IMR-90 (cell line): ENCODE data around the gene CSRP1. TPM values are rescaled to one million over a fixed set of nuclear protein-coding genes. Genes with fewer than 3 reads are reported as not detected.

Source experiments
- ATAC-seq: fragments of 200-7000 bp; cut with Tn5 transposase; 2 replicates; pipeline ENCODE4 v1.9.1; 2020; ENCODE audit warnings: low read depth, mild to moderate bottlenecking, moderate library complexity
- BruUV-seq: library from RNA; stranded (reverse); fragments of 400-500 nt; replicated peaks from 2 replicates; lab custom pipeline; 2021; lab: Mats Ljungman, UMichigan
- CTCF ChIA-PET: fragments of 300-600 bp; formaldehyde crosslinking; extraction: SDS; loops from one replicate; lab custom pipeline; 2021; ENCODE audit warnings: antibody characterized with exemption; lab: Yijun Ruan, JAX
- POLR2A ChIA-PET: fragments of 300-600 bp; sonication (Branson Sonifier 250); formaldehyde crosslinking; loops from one replicate; lab custom pipeline; 2022; ENCODE audit warnings: antibody characterized with exemption; ENCODE audit not compliant: unreplicated experiment; lab: Charles Lee
- DNase-seq: peaks from one replicate; pipeline ENCODE4 v3.0.0; 2013
- H2AFZ ChIP-seq: replicated peaks from 2 replicates; pipeline ENCODE3; 2013; ENCODE audit warnings: low read length, mild to moderate bottlenecking; ENCODE audit not compliant: poor library complexity
- H2AK5ac ChIP-seq: 2 replicates; pipeline ENCODE4 v1.6.1; 2013; ENCODE audit warnings: low read depth, low read length, inconsistent platforms
- H2AK9ac ChIP-seq: replicated peaks from 2 replicates; pipeline ENCODE3; 2013; ENCODE audit warnings: mild to moderate bottlenecking, low read depth, low read length, moderate library complexity; ENCODE audit not compliant: poor library complexity
- H2BK120ac ChIP-seq: 2 replicates; pipeline ENCODE4 v1.6.1; 2013; ENCODE audit warnings: low read depth, low read length, inconsistent platforms
- H2BK15ac ChIP-seq: 3 replicates; pipeline ENCODE4 v1.6.1; 2013; ENCODE audit warnings: low read depth, low read length, inconsistent platforms
- H2BK20ac ChIP-seq: 2 replicates; pipeline ENCODE4 v1.6.1; 2013; ENCODE audit warnings: low read depth, mild to moderate bottlenecking, inconsistent platforms, low read length, moderate library complexity
- H2BK5ac ChIP-seq: 2 replicates; pipeline ENCODE4 v1.6.1; 2013; ENCODE audit warnings: mild to moderate bottlenecking, low read depth, low read length, inconsistent platforms; ENCODE audit not compliant: poor library complexity, severe bottlenecking
- H3K14ac ChIP-seq: replicated peaks from 2 replicates; pipeline ENCODE4 v1.6.1; 2013; ENCODE audit warnings: low read depth, low read length, inconsistent platforms
- H3K18ac ChIP-seq: 2 replicates; pipeline ENCODE4 v1.6.1; 2013; ENCODE audit warnings: low read depth, low read length, control low read depth
- H3K23ac ChIP-seq: 2 replicates; pipeline ENCODE4 v1.6.1; 2013; ENCODE audit warnings: low read depth, low read length, inconsistent platforms
- H3K27ac ChIP-seq: 2 replicates; pipeline ENCODE4 v1.5.1; 2013; ENCODE audit warnings: mild to moderate bottlenecking, control low read depth, low read length; ENCODE audit not compliant: insufficient read depth
- H3K27me3 ChIP-seq: 2 replicates; pipeline ENCODE4 v1.6.1; 2013; ENCODE audit warnings: low read length; ENCODE audit not compliant: control insufficient read depth, insufficient read depth
- H3K36me3 ChIP-seq: 2 replicates; pipeline ENCODE4 v1.6.1; 2013; ENCODE audit warnings: low read length, mixed read lengths; ENCODE audit not compliant: control insufficient read depth, insufficient read depth
- H3K4ac ChIP-seq: 2 replicates; pipeline ENCODE4 v1.6.1; 2013; ENCODE audit warnings: low read depth, low read length, inconsistent platforms
- H3K4me1 ChIP-seq: 2 replicates; pipeline ENCODE4 v1.6.1; 2013; ENCODE audit warnings: low read length, mixed read lengths; ENCODE audit not compliant: control insufficient read depth, insufficient read depth
- H3K4me2 ChIP-seq: 2 replicates; pipeline ENCODE4 v1.6.1; 2013; ENCODE audit warnings: low read depth, mild to moderate bottlenecking, control low read depth, low read length, moderate library complexity
- H3K4me3 ChIP-seq: 2 replicates; pipeline ENCODE4 v1.5.1; 2013; ENCODE audit warnings: low read depth, mild to moderate bottlenecking, control low read depth, low read length, moderate library complexity; ENCODE audit not compliant: insufficient read depth
- H3K56ac ChIP-seq: 2 replicates; pipeline ENCODE4 v1.6.1; 2013; ENCODE audit warnings: low read length, inconsistent platforms; ENCODE audit not compliant: insufficient read depth; ENCODE audit errors: extremely low read depth
- H3K79me1 ChIP-seq, 2 experiments: 2 replicates each; pipeline ENCODE4 v1.6.1; 2013; ENCODE audit warnings: low read length in 2 of 2, inconsistent platforms in 1 of 2, low read depth in 1 of 2
- H3K9ac ChIP-seq: 2 replicates; pipeline ENCODE4 v1.6.1; 2013; ENCODE audit warnings: low read depth, low read length, control low read depth
- H3K9me1 ChIP-seq: 2 replicates; pipeline ENCODE4 v1.6.1; 2013; ENCODE audit warnings: low read length, inconsistent platforms; ENCODE audit not compliant: insufficient read depth
- H3K9me3 ChIP-seq: 2 replicates; pipeline ENCODE4 v1.6.1; 2013; ENCODE audit warnings: low read length; ENCODE audit not compliant: control insufficient read depth, insufficient read depth
- H4K20me1 ChIP-seq: 2 replicates; pipeline ENCODE4 v1.6.1; 2013; ENCODE audit warnings: low read length, inconsistent platforms; ENCODE audit not compliant: insufficient read depth
- H4K5ac ChIP-seq: 2 replicates; pipeline ENCODE4 v1.6.1; 2013; ENCODE audit warnings: mild to moderate bottlenecking, low read depth, low read length, control low read depth
- H4K8ac ChIP-seq, 2 experiments: 2 replicates each; pipeline ENCODE4 v1.6.1; 2013; ENCODE audit warnings: low read depth in 2 of 2, low read length in 2 of 2, control low read depth in 1 of 2, inconsistent platforms in 1 of 2
- H4K91ac ChIP-seq: 2 replicates; pipeline ENCODE4 v1.6.1; 2013; ENCODE audit warnings: low read depth, low read length, inconsistent platforms; ENCODE audit not compliant: insufficient read depth
- BHLHE40 ChIP-seq: fragments of 150-350 bp; IDR thresholded peaks from 2 replicates; pipeline ENCODE4 v1.6.1; 2016; ENCODE audit warnings: mild to moderate bottlenecking, low read depth, low read length
- CHD1 ChIP-seq: IDR thresholded peaks from 2 replicates; pipeline ENCODE4 v1.6.1; 2012; ENCODE audit warnings: low read depth, low read length, improper control_type of control experiment
- MAFK ChIP-seq: IDR thresholded peaks from 2 replicates; pipeline ENCODE4 v1.6.1; 2012; ENCODE audit warnings: low read depth, low read length, improper control_type of control experiment
- MAZ ChIP-seq: IDR thresholded peaks from 2 replicates; pipeline ENCODE4 v1.6.1; 2012; ENCODE audit warnings: low read depth, mild to moderate bottlenecking, low read length, improper control_type of control experiment, moderate library complexity, borderline replicate concordance
- NFE2L2 ChIP-seq: fragments of 150-350 bp; IDR thresholded peaks from 2 replicates; pipeline ENCODE4 v1.6.1; 2016; ENCODE audit warnings: low read depth, mild to moderate bottlenecking, low read length
- POLR2A ChIP-seq: IDR thresholded peaks from 2 replicates; pipeline ENCODE4 v1.6.1; 2012; ENCODE audit warnings: mild to moderate bottlenecking, low read depth, low read length
- RAD21 ChIP-seq: IDR thresholded peaks from 2 replicates; pipeline ENCODE4 v1.6.1; 2012; ENCODE audit warnings: low read length, improper control_type of control experiment
- RCOR1 ChIP-seq: IDR thresholded peaks from 2 replicates; pipeline ENCODE4 v1.6.1; 2012; ENCODE audit warnings: mild to moderate bottlenecking, low read length, improper control_type of control experiment; ENCODE audit not compliant: insufficient replicate concordance
- USF2 ChIP-seq: fragments of 150-350 bp; IDR thresholded peaks from 2 replicates; pipeline ENCODE4 v1.6.1; 2017; ENCODE audit warnings: mild to moderate bottlenecking, antibody characterized with exemption, low read length, low read depth
- WGBS, 2 experiments: methylation state at CpG; one replicate each; pipeline versions ENCODE4 v1.1.5 to v1.1.7; 2013; ENCODE audit warnings: missing lambda C conversion rate in 2 of 2; ENCODE audit not compliant: insufficient read length in 1 of 2; ENCODE audit errors: extremely low coverage in 2 of 2; 5-methylcytosine and 5-hydroxymethylcytosine counted together
- dilution Hi-C: fragments of 300-500 bp; cut with HindIII; formaldehyde crosslinking; loops from one replicate; pipeline ENCODE4 v1.14.3; 2018; ENCODE audit warnings: low sequenced_read_pairs; ENCODE audit not compliant: unreplicated experiment
- in situ Hi-C: fragments of 300-500 bp; cut with MboI; formaldehyde crosslinking; loops from 3 replicates; pipeline ENCODE4 v1.14.3; 2019; ENCODE audit warnings: low sequenced_read_pairs, inconsistent platforms, mixed read lengths
- intact Hi-C: fragments of 100-400 bp; cut with micrococcal nuclease; formaldehyde crosslinking; loops from 2 replicates; pipeline ENCODE4 v1.10.0; 2022
- polyA plus RNA-seq, 3 experiments: library from polyadenylated mRNA; depleted of rRNA; stranded (reverse); fragments of >200 nt; gene quantifications; 2 replicates each; pipeline ENCODE4 v1.2.3, GENCODE V29; 2012; ENCODE audit warnings: low replicate concordance in 1 of 3
- total RNA-seq: library from RNA; depleted of rRNA; stranded (reverse); fragments of >200 nt; gene quantifications from 2 replicates; pipeline ENCODE4 v1.2.3, GENCODE V29; 2012
- TF ChIP-seq, protein P1 (sequence below): conservative IDR thresholded peaks from 2 replicates; pipeline ENCODE4 v1.5.1; 2012; ENCODE audit warnings: mild to moderate bottlenecking, low read depth, low read length, improper control_type of control experiment

CSRP1 gene
- total and polyA plus RNA-seq, 2 of the 4 experiments (the other 2 are of a cell fraction), result 1,037 to 1,498 TPM

GRCh38 chr1:201511396-201511940, 4.5 kb upstream of the CSRP1 start:
- no TSS peak for BruUV-seq
- CTCF ChIA-PET, result interaction anchor here (1.5 to 6.2 kb wide), 5 partner anchors 9 to 64 kb away, joined by 3 to 103 read pairs (median 26); no protein-coding TSS in a partner anchor
- H3K4me3 ChIP-seq, result no peak overlapping the region
- peak overlapping the region; percentile 62; the same call in 2 of the 3 replicates for H2BK15ac ChIP-seq
- H2AK9ac ChIP-seq, result no peak overlapping the region
- peak overlapping the region; percentile 33; the same call in 1 of the 2 replicates for H2BK20ac ChIP-seq
- H3K27me3 ChIP-seq, result no peaks in the 10 kb centered on the region
- peak overlapping the region; percentile 55; the same call in 1 of the 2 replicates for H2AK5ac ChIP-seq
- no peak overlapping the region for H3K4me2 ChIP-seq
- peaks cover 19% of the 10 kb centered on the region for H3K9me1 ChIP-seq
- no peaks in the 10 kb centered on the region for H3K9me3 ChIP-seq
- DNase-seq (no peak), ATAC-seq (no peak)
- H3K27ac ChIP-seq, result no peak overlapping the region
- intact Hi-C loops, result no loop called here
- peaks cover under 1% of the 10 kb centered on the region; the same call in 1 of the 2 replicates for H4K20me1 ChIP-seq
- in situ Hi-C loops, result loop anchor here (10.0 kb wide), 1 partner anchor 67 kb away; no protein-coding TSS in a partner anchor
- H3K36me3 ChIP-seq, result no peaks in the 10 kb centered on the region
- peaks cover 7 to 24% of the 10 kb centered on the region in 2 experiments; a peak in 2 of 4 replicates for H3K79me1 ChIP-seq
- H4K5ac ChIP-seq, result peak overlapping the region; percentile 66; the same call in 1 of the 2 replicates
- POLR2A ChIA-PET, result interaction anchor here (1.1 to 2.3 kb wide), 2 partner anchors 43 kb away, joined by 5 to 7 read pairs; partner anchors contain the start of gene PHLDA3
- dilution Hi-C loops, result no loop called here
- peak overlapping the region; percentile 87 for H2BK120ac ChIP-seq
- peak overlapping the region; percentile 38 for H3K4ac ChIP-seq
- peak overlapping the region; percentile 73 to 94; a peak in 3 of 4 replicates for H4K8ac ChIP-seq
- H3K23ac ChIP-seq, result peak overlapping the region; percentile 58; the same call in 1 of the 2 replicates
- H3K9ac ChIP-seq, result no peak overlapping the region
- peak overlapping the region; percentile 75; the same call in 1 of the 2 replicates for H3K18ac ChIP-seq
- WGBS, 2 experiments, result 56% methylated on average over 4 of the region's 6 CpGs; no CpG with 5 or more reads in 1 of the 2 experiments
- no peak overlapping the region for H3K56ac ChIP-seq
- peak overlapping the region; percentile 16; the same call in 1 of the 2 replicates for H3K14ac ChIP-seq
- peak overlapping the region; percentile 65 for H2BK5ac ChIP-seq
- TF ChIP-seq POLR2A (no peak), BHLHE40 (no peak), RAD21 (no peak), MAZ (no peak), RCOR1 (no peak), MAFK (no peak), CHD1 (no peak), NFE2L2 (no peak), USF2 (no peak)
- TF ChIP-seq, protein P1, sequence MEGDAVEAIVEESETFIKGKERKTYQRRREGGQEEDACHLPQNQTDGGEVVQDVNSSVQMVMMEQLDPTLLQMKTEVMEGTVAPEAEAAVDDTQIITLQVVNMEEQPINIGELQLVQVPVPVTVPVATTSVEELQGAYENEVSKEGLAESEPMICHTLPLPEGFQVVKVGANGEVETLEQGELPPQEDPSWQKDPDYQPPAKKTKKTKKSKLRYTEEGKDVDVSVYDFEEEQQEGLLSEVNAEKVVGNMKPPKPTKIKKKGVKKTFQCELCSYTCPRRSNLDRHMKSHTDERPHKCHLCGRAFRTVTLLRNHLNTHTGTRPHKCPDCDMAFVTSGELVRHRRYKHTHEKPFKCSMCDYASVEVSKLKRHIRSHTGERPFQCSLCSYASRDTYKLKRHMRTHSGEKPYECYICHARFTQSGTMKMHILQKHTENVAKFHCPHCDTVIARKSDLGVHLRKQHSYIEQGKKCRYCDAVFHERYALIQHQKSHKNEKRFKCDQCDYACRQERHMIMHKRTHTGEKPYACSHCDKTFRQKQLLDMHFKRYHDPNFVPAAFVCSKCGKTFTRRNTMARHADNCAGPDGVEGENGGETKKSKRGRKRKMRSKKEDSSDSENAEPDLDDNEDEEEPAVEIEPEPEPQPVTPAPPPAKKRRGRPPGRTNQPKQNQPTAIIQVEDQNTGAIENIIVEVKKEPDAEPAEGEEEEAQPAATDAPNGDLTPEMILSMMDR, result no peak
- H4K91ac ChIP-seq, result peak overlapping the region; percentile 92
- H3K4me1 ChIP-seq, result peaks cover 25% of the 10 kb centered on the region
- H2AFZ ChIP-seq, result peak overlapping the region; percentile 26
